ENCODE measurements around the gene TCF4.

DNA sequence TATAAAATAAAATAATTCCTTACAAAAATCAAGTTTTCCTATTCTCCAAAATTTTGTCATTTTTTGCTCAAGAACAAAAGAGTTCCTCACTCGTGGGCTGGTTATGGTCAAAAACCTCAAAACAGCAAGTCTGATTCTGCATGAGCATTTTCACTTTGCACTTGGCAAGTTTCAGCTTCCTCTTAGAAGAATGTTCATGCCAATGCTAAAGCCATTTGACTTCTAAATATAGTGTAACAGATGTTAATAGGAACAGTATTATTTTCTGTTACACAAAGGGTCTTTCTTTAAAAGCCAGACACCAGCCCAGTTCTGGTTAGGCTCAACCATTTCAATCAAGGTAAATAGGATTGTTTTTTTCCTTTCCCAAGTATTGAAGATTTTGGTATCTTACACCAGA, 367.5 kb downstream of the TCF4 start:
- no peak for TF ChIP-seq EZH2 (IDR thresholded peaks at IDR 0.05)
- no peak for TF ChIP-seq POLR2AphosphoS5 (IDR thresholded peaks at IDR 0.05; ENCODE audit: borderline replicate concordance, low read depth, low read length)
